ENCODE results near the gene CALR3. TPM values are rescaled to one million over a fixed set of nuclear protein-coding genes. Genes with fewer than 3 reads are reported as not detected.

Gene CALR3
- total and polyA plus RNA-seq, 10 of the 15 experiments (the other 5 are each of a cell fraction or from before 2014, with no cell fraction given): 0.05 to 0.45 (median 0.12) TPM; not detected in 2

GRCh38 chr19:16446108-16446723 lies 49.8 kb downstream of the CALR3 start (continued):
- TF ChIP-seq CTCF (IDR thresholded peaks at IDR 0.05 in 2 of 3, conservative IDR thresholded peaks at IDR 0.05 in 1 of 3; ENCODE audit: control insufficient read depth in 2 of 3, extremely low read depth in 1 of 3, insufficient read depth in 1 of 3, low read depth in 3 of 3, low read length in 3 of 3): no peak
- 0 out of 2 replicates have a peak, but pooled peaks have one; percentile 52 for TF ChIP-seq TCF12 (IDR thresholded peaks at IDR 0.05; ENCODE audit: low read depth, low read length)
- TF ChIP-seq STAT3 (IDR thresholded peaks at IDR 0.05; ENCODE audit: low read depth, low read length): no peak
- peak; percentile 38 for TF ChIP-seq RUNX3 (IDR thresholded peaks at IDR 0.05; ENCODE audit: low read length)
- TF ChIP-seq RELA (IDR thresholded peaks at IDR 0.05; ENCODE audit: borderline replicate concordance, partially characterized antibody): no peak
- no peak for TF ChIP-seq E2F4 (IDR thresholded peaks at IDR 0.05; ENCODE audit: low read depth, low read length)
- peak; percentile 72; the same call in 1 of the 2 replicates for TF ChIP-seq MTA3 (IDR thresholded peaks at IDR 0.05; ENCODE audit: borderline replicate concordance, low read length)
- no peak; the same call in none of the 2 replicates for TF ChIP-seq NFIC (IDR thresholded peaks at IDR 0.05; ENCODE audit: low read depth, low read length)
- TF ChIP-seq ZSCAN29 (IDR thresholded peaks at IDR 0.05): no peak
- TF ChIP-seq CBFB (IDR thresholded peaks at IDR 0.05; ENCODE audit: low read depth): 0 out of 2 replicates have a peak, but pooled peaks have one; percentile 51
- no peak for TF ChIP-seq ASH2L (IDR thresholded peaks at IDR 0.05; ENCODE audit: borderline replicate concordance, low read depth)
- TF ChIP-seq SIN3A (IDR thresholded peaks at IDR 0.05; ENCODE audit: low read depth, low read length): no peak
- peak; percentile 58 to 60 for TF ChIP-seq IKZF2 (IDR thresholded peaks at IDR 0.05)
- TF ChIP-seq BHLHE40 (IDR thresholded peaks at IDR 0.05; ENCODE audit: borderline replicate concordance in 1 of 2, low read depth in 2 of 2, low read length in 1 of 2): peak; percentile 97 to 98
- TF ChIP-seq MYC (IDR thresholded peaks at IDR 0.05; ENCODE audit: insufficient read depth, insufficient read length, insufficient replicate concordance, low read length, severe bottlenecking): peak; percentile 87
- peak; percentile 50 for TF ChIP-seq LARP7 (IDR thresholded peaks at IDR 0.05)
- TF ChIP-seq SMAD5 (IDR thresholded peaks at IDR 0.05; ENCODE audit: low read depth): 0 out of 2 replicates have a peak, but pooled peaks have one; percentile 37
- TF ChIP-seq CHD4 (IDR thresholded peaks at IDR 0.05): no peak
- TF ChIP-seq SKIL (IDR thresholded peaks at IDR 0.05; ENCODE audit: low read depth, poor library complexity, severe bottlenecking): peak; percentile 21
- no peak for TF ChIP-seq HDGF (IDR thresholded peaks at IDR 0.05)
- no peak for TF ChIP-seq ZBTB33 (IDR thresholded peaks at IDR 0.05)
- no peak for TF ChIP-seq NFYA (IDR thresholded peaks at IDR 0.05; ENCODE audit: borderline replicate concordance, low read depth, low read length)
- TF ChIP-seq CBX5 (IDR thresholded peaks at IDR 0.05; ENCODE audit: low read depth): no peak

Data from GM12878 (cell line).